Measurements from ENCODE around the gene VPS13D. TPM values are rescaled to one million over a fixed set of nuclear protein-coding genes. Genes with fewer than 3 reads are reported as not detected.

The VPS13D gene
- total RNA-seq, 4 donors from 2014 or later = 60.9 to 91.6 (median 71.6) TPM

DNA sequence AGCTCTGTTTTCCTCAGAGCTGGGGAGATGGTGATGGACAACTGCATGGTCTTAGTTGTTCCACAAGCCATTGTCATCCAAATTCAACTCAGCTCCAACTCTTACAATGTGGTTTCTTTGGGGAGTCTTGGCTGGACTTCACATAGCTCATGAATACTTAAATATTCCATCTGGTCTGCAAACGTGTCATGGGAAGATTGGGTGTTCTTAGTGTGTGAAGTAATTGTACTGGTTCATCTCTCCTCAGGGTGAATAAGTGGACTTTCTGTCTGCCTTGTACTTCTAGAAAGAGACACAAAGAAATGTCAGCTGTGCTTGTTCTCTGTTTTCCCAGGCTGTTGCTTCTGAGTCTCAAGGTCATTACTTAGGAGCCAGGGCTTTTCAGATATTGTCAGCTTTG is 106.6 kb downstream of the VPS13D start:
- no peak for ATAC-seq
- Histone ChIP-seq H3K4me3 (no peak overlapping the region), H3K27ac (peak overlapping the region; percentile 82 to 88 (median 87)), H3K36me3 (peaks cover 0 to 51% of the 10 kb centered on the region in 2 donors), H3K4me1 (peaks cover 45 to 59% of the 10 kb centered on the region in 2 donors), H3K27me3 (no peaks in the 10 kb centered on the region), H3K9me3 (no peaks in the 10 kb centered on the region)
- in situ Hi-C loops (cut with MboI; ENCODE audit: low sequenced_read_pairs in 4 of 4) = no loop called here
- TF ChIP-seq, protein P1, sequence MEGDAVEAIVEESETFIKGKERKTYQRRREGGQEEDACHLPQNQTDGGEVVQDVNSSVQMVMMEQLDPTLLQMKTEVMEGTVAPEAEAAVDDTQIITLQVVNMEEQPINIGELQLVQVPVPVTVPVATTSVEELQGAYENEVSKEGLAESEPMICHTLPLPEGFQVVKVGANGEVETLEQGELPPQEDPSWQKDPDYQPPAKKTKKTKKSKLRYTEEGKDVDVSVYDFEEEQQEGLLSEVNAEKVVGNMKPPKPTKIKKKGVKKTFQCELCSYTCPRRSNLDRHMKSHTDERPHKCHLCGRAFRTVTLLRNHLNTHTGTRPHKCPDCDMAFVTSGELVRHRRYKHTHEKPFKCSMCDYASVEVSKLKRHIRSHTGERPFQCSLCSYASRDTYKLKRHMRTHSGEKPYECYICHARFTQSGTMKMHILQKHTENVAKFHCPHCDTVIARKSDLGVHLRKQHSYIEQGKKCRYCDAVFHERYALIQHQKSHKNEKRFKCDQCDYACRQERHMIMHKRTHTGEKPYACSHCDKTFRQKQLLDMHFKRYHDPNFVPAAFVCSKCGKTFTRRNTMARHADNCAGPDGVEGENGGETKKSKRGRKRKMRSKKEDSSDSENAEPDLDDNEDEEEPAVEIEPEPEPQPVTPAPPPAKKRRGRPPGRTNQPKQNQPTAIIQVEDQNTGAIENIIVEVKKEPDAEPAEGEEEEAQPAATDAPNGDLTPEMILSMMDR (IDR thresholded peaks at IDR 0.05 in 4 of 5, conservative IDR thresholded peaks at IDR 0.05 in 1 of 5) = no peak
- TF ChIP-seq POLR2A (IDR thresholded peaks at IDR 0.05) = no peak
- intact Hi-C loops (cut with DNase I; ENCODE audit: low total_unique reads) = no loop called here
- no peak for DNase-seq

DNA sequence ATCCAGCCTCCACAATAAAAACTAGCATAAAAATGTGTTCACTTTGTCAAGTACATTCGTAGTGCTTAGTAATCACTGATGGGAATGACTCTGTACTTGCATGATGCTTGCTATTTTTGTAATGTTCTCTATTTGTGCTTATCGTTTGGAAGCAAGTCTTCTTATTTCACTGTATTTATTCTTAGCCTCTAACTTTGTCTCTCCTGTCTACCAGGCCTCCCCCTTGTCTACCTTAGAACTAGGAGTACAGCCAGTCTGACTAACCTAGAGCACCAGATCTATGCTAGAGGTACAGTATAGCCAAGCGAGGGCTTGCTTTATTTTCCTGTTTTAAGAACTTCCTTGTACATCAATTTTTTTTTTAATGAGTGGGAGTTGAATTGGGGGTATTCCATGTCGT is 108.2 kb downstream of the VPS13D start:
- Histone ChIP-seq H3K4me1 (peaks cover 54 to 72% of the 10 kb centered on the region in 2 donors), H3K36me3 (peaks cover 0 to 35% of the 10 kb centered on the region in 2 donors), H3K9me3 (no peaks in the 10 kb centered on the region), H3K27me3 (no peaks in the 10 kb centered on the region), H3K4me3 (no peak overlapping the region), H3K27ac (peak overlapping the region; percentile 82 to 88 (median 87))
- intact Hi-C loops (cut with DNase I; ENCODE audit: low total_unique reads) (loop anchor here (2.0 kb wide), 1 partner anchor 281 kb away; the partner anchor contains the start of gene DHRS3), in situ Hi-C loops (cut with MboI; ENCODE audit: low sequenced_read_pairs in 4 of 4) (no loop called here)
- ATAC-seq (peak; percentile 96 to 97), DNase-seq (peak; percentile 40 to 58)
- TF ChIP-seq, protein P1 (IDR thresholded peaks at IDR 0.05 in 4 of 5, conservative IDR thresholded peaks at IDR 0.05 in 1 of 5) = no peak
- peak in 1 of 2 donors; percentile 54 for TF ChIP-seq POLR2A (IDR thresholded peaks at IDR 0.05)

DNA sequence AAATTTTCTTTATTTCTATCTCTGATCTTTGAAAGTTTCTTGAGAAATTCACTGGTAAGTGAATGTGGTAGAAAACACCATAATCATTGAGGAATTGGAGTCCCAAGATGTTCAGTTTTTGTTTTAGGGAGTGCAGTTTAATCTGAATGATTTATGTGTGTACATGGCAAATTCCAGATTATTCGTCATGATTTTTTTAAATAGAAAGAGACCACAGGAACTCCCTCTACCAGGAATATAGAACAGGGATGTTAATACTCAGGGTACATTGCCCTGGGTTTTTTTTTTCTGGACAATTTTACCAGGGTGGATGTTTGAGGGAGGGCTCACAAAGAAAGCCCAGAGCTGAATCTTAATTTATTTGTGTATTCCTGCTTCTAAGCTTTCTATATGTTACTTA is 109.0 kb downstream of the VPS13D start:
- no peaks in the 10 kb centered on the region for H3K9me3 ChIP-seq
- no peak for TF ChIP-seq POLR2A (IDR thresholded peaks at IDR 0.05)
- TF ChIP-seq, protein P1 (IDR thresholded peaks at IDR 0.05 in 4 of 5, conservative IDR thresholded peaks at IDR 0.05 in 1 of 5) = no peak
- H3K4me3 ChIP-seq = no peak overlapping the region
- H3K27me3 ChIP-seq = no peaks in the 10 kb centered on the region
- peak overlapping the region; percentile 82 to 88 (median 87) for H3K27ac ChIP-seq
- peaks cover 0 to 27% of the 10 kb centered on the region in 2 donors for H3K36me3 ChIP-seq
- in situ Hi-C loops (cut with MboI; ENCODE audit: low sequenced_read_pairs in 4 of 4) = no loop called here
- H3K4me1 ChIP-seq = peaks cover 54 to 80% of the 10 kb centered on the region in 2 donors
- intact Hi-C loops (cut with DNase I; ENCODE audit: low total_unique reads) = loop anchor here (2.0 kb wide), 1 partner anchor 280 kb away; the partner anchor contains the start of gene DHRS3
- DNase-seq (no peak), ATAC-seq (no peak)

DNA sequence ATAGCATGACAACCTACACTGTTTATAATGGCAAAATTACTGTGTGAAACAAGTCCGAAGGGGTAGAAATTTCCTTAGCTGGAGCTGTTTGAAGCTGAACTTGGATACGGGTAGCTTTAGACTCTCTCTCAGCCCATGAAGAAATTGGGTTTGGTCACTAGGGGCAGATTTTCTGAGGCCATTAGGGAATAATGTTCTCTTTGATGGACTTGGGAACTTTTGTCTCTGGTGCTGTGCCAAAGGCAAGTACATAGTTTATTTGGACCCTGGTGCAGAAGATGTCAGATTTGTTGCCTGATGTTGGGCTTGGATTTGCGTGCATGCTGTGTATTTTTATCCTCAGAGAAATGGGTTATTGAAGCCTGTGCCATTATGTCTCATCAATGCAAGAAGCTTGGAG is 109.6 kb downstream of the VPS13D start:
- H3K9me3 ChIP-seq = no peaks in the 10 kb centered on the region
- peaks cover 0 to 21% of the 10 kb centered on the region in 2 donors for H3K36me3 ChIP-seq
- TF ChIP-seq POLR2A (IDR thresholded peaks at IDR 0.05) = no peak
- TF ChIP-seq, protein P1 (IDR thresholded peaks at IDR 0.05 in 4 of 5, conservative IDR thresholded peaks at IDR 0.05 in 1 of 5) = peak in 3 of 5 experiments; percentile 6 to 30 (median 28)
- no peaks in the 10 kb centered on the region for H3K27me3 ChIP-seq
- intact Hi-C loops (cut with DNase I; ENCODE audit: low total_unique reads) (loop anchor here (2.0 kb wide), 1 partner anchor 279 kb away; the partner anchor contains the start of gene DHRS3), in situ Hi-C loops (cut with MboI; ENCODE audit: low sequenced_read_pairs in 4 of 4) (no loop called here)
- H3K4me3 ChIP-seq = no peak overlapping the region
- ATAC-seq = no peak
- H3K4me1 ChIP-seq = peaks cover 54 to 84% of the 10 kb centered on the region in 2 donors
- peak overlapping the region; percentile 82 to 88 (median 87) for H3K27ac ChIP-seq
- no peak for DNase-seq
